GM12873 (cell line): ENCODE measurements around the gene XRCC4.

Experiments
- CTCF ChIP-seq: IDR thresholded peaks from 2 replicates; pipeline ENCODE4 v1.5.1; 2012; ENCODE audit warnings: low read depth, mild to moderate bottlenecking, moderate library complexity, low read length, control low read depth; ENCODE audit not compliant: insufficient read depth; ENCODE audit errors: missing control alignments

The XRCC4 gene

GRCh38 chr5:83371726-83372125, 294.4 kb downstream of the XRCC4 start:
- no peak for TF ChIP-seq CTCF

GRCh38 chr5:83374547-83374946, 297.2 kb downstream of the XRCC4 start:
- TF ChIP-seq CTCF, result no peak

- no peak for TF ChIP-seq CTCF
Measured at GRCh38 chr5:83375049-83375745, 297.9 kb downstream of the XRCC4 start.

GRCh38 chr5:83376461-83376860, 299.1 kb downstream of the XRCC4 start:
- no peak for TF ChIP-seq CTCF

- no peak for TF ChIP-seq CTCF
Measured at GRCh38 chr5:83377131-83377865, 300.0 kb downstream of the XRCC4 start.

GRCh38 chr5:83378624-83379289, 301.4 kb downstream of the XRCC4 start:
- TF ChIP-seq CTCF, result no peak

GRCh38 chr5:83385812-83386211, 308.5 kb downstream of the XRCC4 start:
- TF ChIP-seq CTCF, result no peak
